IPS-11a (cell line): ENCODE results near the gene SELENOO.

Experiments
- H3K4me3 ChIP-seq: one replicate; pipeline ENCODE4 v1.5.1; 2013; ENCODE audit warnings: low read depth, low read length, control low read depth

The SELENOO gene

GRCh38 chr22:50252082-50253045 is 51.6 kb downstream of the SELENOO start:
- no peak overlapping the region for H3K4me3 ChIP-seq

GRCh38 chr22:50253046-50253915 is 52.5 kb downstream of the SELENOO start:
- no peak overlapping the region for H3K4me3 ChIP-seq

- H3K4me3 ChIP-seq, result no peak overlapping the region
These were observed 53.1 kb downstream of the SELENOO start for GRCh38 chr22:50253941-50254340.

DNA sequence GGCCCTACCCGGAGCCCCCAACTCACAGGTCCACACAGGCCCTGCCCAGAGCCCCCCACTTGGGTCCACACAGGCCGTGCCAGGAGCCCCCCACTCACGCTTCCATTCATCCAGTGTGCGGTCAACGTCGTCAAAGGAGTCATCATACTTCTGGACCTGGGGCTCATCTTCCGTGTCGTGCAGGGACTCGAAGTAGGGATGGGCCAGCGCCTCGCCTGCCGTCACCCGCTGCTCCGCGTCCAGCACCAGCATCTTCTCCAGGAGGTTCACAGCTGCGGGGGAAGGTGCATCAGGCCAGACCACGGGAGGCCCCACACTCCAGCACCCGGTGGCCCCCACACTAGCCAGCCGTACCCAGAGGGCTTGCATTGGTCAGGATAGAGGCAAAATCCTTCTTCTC is 54.3 kb downstream of the SELENOO start:
- no peak overlapping the region for H3K4me3 ChIP-seq

GRCh38 chr22:50255607-50256006 is 54.8 kb downstream of the SELENOO start:
- H3K4me3 ChIP-seq, result no peak overlapping the region

DNA sequence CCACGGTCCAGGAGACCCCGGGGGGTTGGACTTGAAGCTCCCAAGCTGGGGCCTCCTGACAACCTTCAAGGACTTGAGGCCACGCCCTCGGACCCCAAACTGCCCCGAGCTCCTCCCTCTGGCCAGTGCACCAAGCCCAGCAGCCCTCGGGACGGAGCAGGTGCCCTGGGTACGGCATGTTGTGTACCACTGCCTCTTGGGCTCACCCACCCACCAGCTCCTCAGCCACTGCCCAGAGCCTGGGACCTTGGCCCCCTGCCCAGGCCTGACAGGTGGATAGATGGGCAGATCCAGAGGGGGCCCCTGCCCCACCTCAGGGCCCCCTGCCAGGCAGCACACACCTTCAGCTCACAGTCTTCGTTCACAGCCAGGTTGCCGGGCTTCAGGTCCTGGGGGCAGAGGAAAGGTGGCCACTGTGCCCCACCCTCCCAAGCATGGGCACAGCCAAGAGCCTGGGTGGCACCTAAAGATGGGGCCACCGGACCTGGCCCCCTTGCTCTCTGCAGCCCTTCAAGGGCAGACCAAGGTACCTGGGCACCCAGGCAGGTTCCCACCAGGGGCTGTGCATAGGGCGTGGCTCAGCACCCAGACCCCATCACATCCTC is 55.5 kb downstream of the SELENOO start:
- H3K4me3 ChIP-seq, result no peak overlapping the region

DNA sequence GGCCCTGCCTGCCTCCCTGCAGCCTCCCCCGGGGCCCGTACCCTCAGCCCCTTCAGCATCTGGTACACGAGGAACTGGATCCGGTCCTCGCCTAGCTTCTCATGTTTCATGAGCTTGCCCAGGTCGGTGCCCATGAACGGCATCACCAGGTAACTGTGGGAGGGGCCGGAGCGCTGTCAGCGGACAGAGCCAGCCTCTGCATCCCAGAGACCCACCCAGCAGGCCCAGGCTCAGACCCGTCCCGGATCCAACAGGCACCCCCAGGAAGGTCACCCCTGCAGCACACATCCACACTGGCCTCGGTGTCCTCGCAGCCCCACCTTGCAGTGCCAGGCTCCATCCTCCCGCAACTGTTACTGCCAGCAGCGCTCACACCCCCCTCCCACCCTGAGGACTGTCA is 56.2 kb downstream of the SELENOO start:
- H3K4me3 ChIP-seq, result no peak overlapping the region

GRCh38 chr22:50257451-50258360 is 56.9 kb downstream of the SELENOO start:
- H3K4me3 ChIP-seq, result no peak overlapping the region

DNA sequence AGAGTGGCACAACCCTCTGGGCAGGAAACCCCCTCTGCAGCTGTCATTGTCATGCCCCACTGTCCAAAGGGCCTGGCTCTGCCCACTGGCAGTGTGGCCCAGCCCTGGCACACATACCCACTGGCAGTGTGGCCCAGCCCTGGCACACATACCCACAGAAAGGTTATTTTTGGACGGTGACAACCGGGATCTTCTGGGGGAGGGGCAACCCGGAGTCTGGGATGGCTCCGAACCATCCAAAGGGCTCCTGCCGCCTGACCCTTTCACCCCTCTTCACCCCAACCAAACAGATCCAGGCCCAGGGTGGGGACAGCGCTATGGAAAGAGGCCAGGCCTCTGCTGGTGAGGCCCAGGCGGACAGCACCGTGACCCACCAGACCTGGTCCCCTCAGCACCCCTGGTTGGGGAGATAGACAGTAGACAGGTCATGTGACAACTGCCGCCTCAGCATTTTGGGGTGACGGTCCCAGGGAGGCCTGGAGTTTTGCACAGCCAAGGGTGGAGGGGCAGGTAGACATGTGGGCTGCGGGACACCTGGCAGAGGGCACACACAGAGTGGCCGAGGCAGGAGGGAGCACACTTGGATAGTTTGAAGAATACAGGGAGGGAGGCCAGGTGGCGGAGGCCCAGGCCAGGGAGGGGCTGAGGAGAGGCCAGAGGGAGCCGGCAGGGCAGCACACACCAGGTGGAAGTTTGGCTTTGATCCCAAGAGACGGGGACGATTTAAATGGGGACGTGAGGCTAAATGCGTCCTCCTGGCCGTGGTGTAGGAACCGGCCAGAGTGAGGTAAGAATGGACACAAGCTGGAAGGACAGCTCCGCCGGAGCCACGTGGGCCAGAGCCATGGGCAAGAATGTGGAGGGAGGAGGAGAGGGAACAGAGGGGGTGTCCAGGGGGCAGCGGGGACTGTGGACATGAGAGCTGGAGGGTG is 57.8 kb downstream of the SELENOO start:
- no peak overlapping the region for H3K4me3 ChIP-seq

DNA sequence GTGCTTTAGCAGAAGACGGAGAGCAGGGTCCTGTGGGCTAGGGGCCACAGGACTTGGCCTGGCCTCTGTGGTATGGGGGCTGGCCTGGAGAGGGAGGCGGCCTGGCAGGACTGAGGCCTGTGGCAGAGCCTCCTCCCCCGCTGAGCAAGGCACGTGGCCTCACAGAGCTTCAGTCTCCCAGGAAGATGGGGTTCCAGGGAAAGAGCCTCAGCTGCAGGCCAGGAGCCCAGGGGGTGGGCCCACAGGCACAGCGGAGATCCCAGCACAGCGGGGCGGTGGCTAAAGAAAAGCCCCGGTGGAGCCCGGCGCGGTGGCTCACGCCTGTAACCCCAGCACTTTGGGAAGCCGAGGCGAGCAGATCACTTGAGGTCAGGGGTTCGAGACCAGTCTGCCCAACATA is 58.5 kb downstream of the SELENOO start:
- no peak overlapping the region for H3K4me3 ChIP-seq

DNA sequence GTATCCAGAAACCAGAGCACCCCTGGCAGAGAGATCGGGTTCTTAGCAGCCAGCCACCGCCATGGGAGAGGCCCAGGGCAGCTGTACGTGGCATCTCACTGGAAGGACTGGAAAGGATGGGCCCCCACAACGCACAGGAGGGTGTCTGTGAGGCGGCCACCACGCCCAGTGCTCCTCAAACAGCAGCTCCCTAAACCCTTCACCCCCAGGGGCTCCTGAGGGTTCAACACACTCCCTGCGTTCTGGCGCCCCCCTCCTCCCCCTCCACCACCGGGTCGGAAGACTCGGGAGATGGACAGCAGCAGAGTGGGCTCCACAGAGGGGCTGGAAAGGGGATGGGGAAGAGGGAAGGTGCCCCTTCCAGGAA is 59.6 kb downstream of the SELENOO start:
- peak overlapping the region; percentile 61 for H3K4me3 ChIP-seq

GRCh38 chr22:50260801-50261614 is 60.2 kb downstream of the SELENOO start:
- H3K4me3 ChIP-seq, result peak overlapping the region; percentile 61

- H3K4me3 ChIP-seq, result peak within 1 kb of the TSS; percentile 61
These were observed 61.0 kb downstream of the SELENOO start, which contains the start of gene MAPK12 for GRCh38 chr22:50261615-50262459. TSS of gene MAPK12 (minus strand) at chr22:50261683. CDS start at chr22:50261509, 174 bp downstream.

- no peak overlapping the region for H3K4me3 ChIP-seq
These were observed 61.7 kb downstream of the SELENOO start for GRCh38 chr22:50262460-50262911.

GRCh38 chr22:50262973-50263617 is 62.3 kb downstream of the SELENOO start:
- no peak overlapping the region for H3K4me3 ChIP-seq

DNA sequence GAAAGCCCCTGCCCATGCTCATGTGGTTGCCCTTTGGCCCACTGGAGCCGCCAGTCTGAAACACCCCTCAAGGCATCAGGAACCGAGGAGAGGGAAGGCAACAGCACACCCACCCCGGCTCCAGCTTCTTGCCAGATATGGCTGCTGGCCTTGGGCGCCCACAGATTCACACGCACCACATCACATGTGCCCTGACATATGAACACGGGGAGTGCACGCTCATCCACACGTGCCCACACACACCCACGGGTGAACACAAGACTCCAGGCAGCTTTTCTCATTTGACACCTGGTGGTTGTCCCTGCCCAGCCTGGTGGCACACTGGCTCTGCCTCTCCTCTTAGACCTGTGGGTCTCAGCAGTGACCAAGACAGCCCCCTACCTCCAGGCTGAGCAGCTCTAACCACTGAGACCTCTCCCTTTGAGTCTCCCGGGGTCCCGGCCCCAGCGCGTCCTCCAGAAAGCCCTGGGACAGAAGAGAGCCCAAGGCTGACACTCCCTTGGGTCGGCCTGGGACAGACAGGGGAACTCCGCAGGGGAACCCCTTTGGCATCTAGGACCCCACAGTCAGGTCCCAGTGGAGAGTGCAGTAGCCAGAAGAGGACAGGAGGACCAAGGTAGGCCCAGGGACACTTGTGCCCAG is 63.4 kb downstream of the SELENOO start:
- H3K4me3 ChIP-seq, result no peak overlapping the region
